ENCODE measurements around the gene MAPK9.

The MAPK9 gene

DNA sequence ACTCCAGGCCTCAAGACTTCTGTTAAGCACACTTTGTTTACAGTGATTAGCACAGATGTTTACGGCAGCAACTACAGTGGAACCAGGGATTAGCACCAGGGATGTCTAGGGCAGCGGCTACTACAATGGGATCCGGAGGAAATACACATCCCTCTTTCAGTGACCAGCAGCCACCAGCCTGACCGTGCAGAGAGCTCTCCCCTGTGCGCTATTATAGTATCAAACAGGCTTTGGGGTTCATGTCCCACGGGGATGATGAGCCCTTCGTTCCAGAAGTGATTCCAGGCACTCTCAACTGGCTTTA, 39.7 kb upstream of the MAPK9 start:
- DNase-seq (ENCODE audit: insufficient read length, low spot score) (no peak), FAIRE-seq (no peak)
- TF ChIP-seq POLR2A (IDR thresholded peaks at IDR 0.05; ENCODE audit: low read depth, low read length): no peak

- FAIRE-seq: peak; percentile 71
- DNase-seq (ENCODE audit: insufficient read length, low spot score): peak; percentile 86
- no peak for TF ChIP-seq POLR2A (IDR thresholded peaks at IDR 0.05; ENCODE audit: low read depth, low read length)
These were observed 39.1 kb upstream of the MAPK9 start for GRCh38 chr5:180330810-180331646.

DNA sequence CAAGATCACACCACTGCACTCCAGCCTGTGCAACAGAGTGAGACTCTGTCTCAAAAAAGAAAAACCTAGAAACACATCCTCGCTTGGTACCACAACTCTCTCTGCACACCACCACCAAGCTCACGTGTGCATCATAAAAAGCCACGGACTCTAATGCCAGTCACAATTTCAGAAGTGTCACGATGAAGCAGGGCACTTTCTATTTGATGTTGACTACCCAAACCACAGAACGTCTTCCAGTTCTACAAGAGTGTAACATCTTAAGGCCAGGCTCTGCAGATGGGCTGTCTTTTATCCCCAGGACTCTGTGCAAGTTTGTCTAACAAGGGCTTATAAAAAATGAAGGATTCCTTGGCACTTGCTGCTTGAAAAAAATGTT, 38.4 kb upstream of the MAPK9 start:
- no peak for FAIRE-seq
- DNase-seq (ENCODE audit: insufficient read length, low spot score): no peak
- TF ChIP-seq POLR2A (IDR thresholded peaks at IDR 0.05; ENCODE audit: low read depth, low read length): no peak

DNA sequence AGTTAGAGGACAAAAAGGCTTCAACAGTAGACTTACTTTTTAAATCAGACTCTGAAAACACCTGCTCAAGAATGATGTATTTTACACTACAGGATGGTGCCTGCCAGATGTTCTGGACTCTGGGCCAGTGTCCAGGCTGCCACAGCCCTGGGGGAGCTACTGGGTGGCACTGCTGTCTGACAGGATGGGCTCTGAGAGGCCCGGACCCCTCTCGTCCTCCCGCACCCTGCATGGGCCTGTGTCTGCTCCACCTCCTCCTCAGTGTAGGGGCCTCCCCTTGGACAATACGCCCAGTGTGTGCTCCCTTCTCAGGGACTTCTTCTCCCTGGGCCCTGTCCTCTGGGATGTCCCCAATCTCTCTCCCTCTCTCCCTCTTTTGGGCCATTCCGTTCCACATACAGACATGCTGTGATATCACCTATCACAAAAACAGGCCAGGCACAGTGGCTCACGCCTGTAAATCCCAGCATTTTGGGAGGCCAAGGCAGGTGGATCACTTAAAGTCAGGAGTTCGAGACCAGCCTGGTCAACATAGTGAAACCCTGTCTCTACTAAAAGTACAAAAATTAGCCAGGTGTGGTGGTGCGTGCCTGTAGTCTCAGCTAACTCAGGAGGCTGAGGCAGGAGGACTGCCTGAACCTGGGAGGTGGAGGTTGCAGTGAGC, 37.9 kb upstream of the MAPK9 start:
- FAIRE-seq (no peak), DNase-seq (ENCODE audit: insufficient read length, low spot score) (no peak)

DNA sequence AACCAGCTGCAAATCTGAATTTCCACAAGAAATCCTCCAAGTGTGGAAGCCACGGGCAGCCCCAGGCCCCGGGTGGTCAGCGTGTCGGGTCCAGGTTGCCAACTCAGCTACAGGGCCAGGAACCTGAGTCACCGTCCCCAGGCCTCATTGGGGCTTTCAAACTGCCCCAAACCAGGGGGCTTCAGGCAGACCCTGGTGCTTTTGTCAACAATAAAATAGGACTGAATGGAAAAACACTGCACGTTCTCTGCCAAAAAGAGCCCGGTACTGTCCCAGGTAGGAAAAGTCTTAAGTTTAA, 37.2 kb upstream of the MAPK9 start:
- TF ChIP-seq POLR2A (IDR thresholded peaks at IDR 0.05; ENCODE audit: low read depth, low read length): no peak
- no peak for FAIRE-seq

More for the DNA sequence above, 37.9 kb upstream of the MAPK9 start:
- TF ChIP-seq POLR2A (IDR thresholded peaks at IDR 0.05; ENCODE audit: low read depth, low read length): no peak

DNA sequence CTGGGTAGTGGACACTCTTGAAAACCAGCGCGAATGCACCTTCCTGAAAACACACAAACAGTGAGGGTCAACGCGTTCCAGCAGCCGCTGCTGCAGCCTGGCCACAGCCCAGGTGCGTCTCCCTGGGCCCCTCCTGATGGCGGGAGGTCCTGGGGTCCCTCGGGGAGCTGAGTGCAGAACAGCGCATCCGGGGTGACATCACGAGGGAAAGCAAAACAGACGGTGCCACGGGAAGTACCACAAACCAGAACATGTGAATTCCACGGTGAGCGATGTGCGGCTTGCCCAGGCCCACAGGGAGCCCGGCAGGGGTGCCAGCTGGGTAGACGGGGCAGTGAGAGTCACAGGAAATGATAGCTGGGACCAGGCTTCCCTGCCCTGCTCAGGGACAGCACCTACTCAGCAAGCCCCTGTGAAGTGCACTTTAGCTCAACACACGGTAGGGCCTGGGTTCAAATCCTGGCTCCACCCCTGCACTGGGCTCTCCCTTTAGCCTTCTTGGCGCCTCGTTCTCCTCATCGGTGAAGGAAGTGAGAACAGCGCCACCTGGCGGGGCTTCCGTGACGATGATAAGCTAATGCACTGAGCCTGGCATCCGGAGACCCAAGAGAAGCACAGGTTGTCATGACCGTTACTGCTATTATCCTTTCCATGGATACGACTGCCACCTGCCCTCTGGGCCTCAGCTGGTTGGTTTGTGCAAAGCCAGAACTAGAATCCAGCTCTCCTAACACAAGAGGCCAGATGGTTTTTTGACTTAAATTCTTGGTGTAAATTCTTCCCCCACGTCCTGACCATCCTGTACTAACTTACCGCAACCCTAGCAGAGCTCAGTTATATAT, 36.6 kb upstream of the MAPK9 start:
- FAIRE-seq: no peak
- DNase-seq (ENCODE audit: insufficient read length, low spot score): peak; percentile 45
- TF ChIP-seq POLR2A (IDR thresholded peaks at IDR 0.05; ENCODE audit: low read depth, low read length): no peak

More for the DNA sequence above, 37.2 kb upstream of the MAPK9 start:
- DNase-seq (ENCODE audit: insufficient read length, low spot score): no peak

- FAIRE-seq (no peak), DNase-seq (ENCODE audit: insufficient read length, low spot score) (no peak)
These were observed 35.2 kb upstream of the MAPK9 start for GRCh38 chr5:180326989-180327565.

DNA sequence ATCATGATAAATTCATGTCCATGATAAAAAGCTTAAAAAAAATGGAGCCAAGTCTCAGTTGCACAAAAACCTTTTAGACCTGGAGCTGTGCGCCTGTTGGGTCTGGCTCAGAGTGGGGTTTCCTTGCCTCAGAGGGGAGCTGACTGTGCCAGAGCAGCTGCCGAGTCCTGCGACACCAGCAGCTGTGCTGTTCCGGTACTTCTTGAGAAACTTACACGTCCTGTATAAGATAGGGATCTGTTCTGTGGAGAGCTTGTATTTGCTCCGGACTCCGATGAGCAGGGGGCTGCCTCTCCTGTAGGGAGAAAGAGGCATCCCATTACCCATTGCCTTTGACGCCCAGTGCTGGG, 32.7 kb upstream of the MAPK9 start:
- FAIRE-seq (no peak), DNase-seq (ENCODE audit: insufficient read length, low spot score) (no peak)
- no peak for TF ChIP-seq POLR2A (IDR thresholded peaks at IDR 0.05; ENCODE audit: low read depth, low read length)

More at GRCh38 chr5:180326989-180327565, 35.2 kb upstream of the MAPK9 start:
- TF ChIP-seq POLR2A (IDR thresholded peaks at IDR 0.05; ENCODE audit: low read depth, low read length): no peak

DNA sequence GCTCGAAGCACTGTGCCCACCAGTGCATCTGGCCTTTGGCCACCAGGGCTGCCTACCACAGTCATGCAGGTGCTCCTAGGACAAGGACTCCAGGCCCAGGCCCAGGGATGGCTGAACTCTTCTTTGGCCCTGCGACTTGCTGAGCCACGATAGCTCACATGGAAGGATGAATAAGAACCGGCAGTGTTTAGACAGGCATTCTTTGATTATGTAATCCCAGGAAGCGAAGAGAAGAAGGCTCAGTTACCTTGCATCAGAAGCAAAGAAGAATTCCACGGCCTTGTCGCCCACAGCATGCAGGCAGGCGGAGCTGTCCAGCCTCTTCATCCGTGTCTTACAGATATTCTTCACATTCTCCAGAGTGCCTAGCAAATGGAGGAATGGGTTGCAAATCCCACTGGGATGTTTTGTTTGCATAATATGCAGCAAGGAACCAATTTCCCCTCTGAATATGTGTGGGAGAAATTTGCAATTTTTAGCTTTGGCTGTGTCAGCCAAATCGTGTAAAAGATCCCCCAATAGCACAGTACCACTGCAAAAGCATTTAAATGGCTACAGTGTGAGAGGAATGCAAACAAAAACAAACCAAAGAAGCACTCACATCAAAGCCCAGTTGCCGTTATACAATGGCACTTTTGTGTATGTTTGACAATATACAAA, 32.2 kb upstream of the MAPK9 start:
- TF ChIP-seq POLR2A (IDR thresholded peaks at IDR 0.05; ENCODE audit: low read depth, low read length): no peak
- FAIRE-seq (no peak), DNase-seq (ENCODE audit: insufficient read length, low spot score) (no peak)

- FAIRE-seq: no peak
- TF ChIP-seq POLR2A (IDR thresholded peaks at IDR 0.05; ENCODE audit: low read depth, low read length): no peak
- no peak for DNase-seq (ENCODE audit: insufficient read length, low spot score)
These were observed 31.3 kb upstream of the MAPK9 start for GRCh38 chr5:180323160-180323559.

- no peak for TF ChIP-seq POLR2A (IDR thresholded peaks at IDR 0.05; ENCODE audit: low read depth, low read length)
- no peak for FAIRE-seq
- DNase-seq (ENCODE audit: insufficient read length, low spot score): no peak
These were observed 26.7 kb upstream of the MAPK9 start for GRCh38 chr5:180318456-180319089.

GRCh38 chr5:180316586-180316985, 24.7 kb upstream of the MAPK9 start:
- no peak for TF ChIP-seq POLR2A (IDR thresholded peaks at IDR 0.05; ENCODE audit: low read depth, low read length)
- FAIRE-seq (no peak), DNase-seq (ENCODE audit: insufficient read length, low spot score) (no peak)

DNA sequence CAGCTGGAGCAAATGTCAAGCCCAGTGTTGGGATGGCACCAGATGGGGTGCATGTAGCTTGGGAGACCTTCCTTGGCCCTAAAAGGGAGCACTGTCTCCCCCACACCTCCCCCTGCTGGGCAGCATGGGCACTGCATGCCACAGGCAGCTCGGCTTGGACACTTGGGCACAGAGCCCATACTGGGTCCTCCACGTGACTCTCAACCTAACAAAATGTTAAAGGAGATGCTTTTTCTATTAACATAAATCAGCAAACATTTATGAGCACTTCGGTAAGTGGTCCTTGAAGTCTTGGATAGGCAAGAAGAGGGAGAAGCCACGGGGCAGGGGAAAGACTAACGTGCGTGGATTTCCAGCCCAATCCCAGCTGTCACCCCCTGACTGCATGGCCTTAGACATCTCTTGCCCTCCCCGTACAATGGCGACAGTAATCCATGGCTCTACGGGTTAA, 23.9 kb upstream of the MAPK9 start:
- no peak for FAIRE-seq
- DNase-seq (ENCODE audit: insufficient read length, low spot score): peak; percentile 66
- no peak for TF ChIP-seq POLR2A (IDR thresholded peaks at IDR 0.05; ENCODE audit: low read depth, low read length)
